HG03280 (cell line): ENCODE results near the gene RIOX2.

Experiments used
- ATAC-seq: cut with Tn5 transposase; IDR thresholded peaks from one replicate; pipeline ENCODE4 v1.9.1; 2021; ENCODE audit warnings: mild to moderate bottlenecking, moderate library complexity; ENCODE audit not compliant: unreplicated experiment

Gene RIOX2

DNA sequence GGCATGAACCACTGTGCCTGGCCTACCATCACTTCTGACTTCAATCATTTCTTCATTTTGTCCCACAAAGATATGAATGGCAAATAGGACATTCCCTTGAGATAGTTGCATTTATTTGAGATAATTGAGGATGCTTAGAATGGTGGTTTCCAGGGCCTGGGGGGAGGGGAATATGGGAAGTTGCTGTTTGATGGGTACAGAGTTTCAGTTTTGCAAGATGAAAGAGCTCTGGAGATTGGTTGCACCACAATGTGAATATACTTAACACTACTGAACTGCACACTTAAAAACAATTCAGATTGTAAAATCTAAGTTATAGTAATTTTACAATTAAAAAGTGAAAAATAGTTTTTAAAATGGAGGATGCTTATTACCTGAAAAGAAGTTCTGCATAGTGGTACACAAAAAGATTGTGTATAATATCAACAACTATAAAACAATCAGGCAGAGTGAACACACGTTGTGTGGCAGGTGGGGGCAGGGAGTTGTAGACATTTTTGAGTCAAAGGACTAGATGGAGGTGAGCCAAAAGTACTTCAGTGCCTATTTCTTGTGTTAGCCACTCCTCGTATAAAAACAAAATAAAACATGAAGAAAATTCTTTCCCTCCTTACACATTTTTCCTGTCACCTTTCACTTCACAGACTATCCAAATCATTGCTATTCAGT, 18.5 kb upstream of the RIOX2 start:
- ATAC-seq, result no peak

DNA sequence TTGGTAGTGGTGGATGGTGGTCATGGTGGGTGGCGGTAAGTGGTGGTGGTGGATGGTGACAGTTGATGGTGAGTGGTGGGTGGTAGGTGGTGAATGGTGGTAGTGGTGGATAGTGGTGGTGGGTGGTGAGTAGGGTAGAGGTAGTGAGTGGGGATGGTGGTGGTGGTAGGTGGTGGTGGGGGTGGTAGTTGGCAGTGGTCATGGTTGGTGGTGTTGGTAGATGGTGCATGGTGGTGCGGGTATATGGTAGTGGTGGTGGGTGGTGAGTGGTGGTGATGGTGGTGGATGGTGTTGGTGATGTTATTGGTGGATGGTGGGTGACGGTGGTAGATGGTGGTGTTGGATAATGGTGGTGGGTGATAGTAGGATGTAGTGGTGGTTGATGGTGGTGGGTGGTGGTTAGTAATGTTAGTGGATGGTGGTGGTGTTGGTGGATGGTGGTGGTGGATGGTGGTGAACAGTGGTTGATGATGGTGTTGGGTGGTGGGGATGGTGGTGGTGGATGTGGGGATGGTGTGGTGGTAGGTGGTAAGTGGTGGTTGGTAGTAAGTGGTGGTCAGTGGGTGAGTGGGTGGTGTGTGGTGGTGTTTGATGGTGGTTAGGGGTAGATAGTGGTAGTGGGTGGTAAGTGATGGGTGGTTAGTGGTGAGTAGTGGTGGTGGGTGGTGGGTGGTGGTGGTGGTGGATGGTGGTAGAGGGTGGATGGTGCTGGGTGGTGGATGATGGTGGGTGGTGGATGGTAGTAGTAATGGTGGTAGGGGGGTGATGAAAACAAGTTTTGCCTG, 16.7 kb upstream of the RIOX2 start:
- no peak for ATAC-seq

DNA sequence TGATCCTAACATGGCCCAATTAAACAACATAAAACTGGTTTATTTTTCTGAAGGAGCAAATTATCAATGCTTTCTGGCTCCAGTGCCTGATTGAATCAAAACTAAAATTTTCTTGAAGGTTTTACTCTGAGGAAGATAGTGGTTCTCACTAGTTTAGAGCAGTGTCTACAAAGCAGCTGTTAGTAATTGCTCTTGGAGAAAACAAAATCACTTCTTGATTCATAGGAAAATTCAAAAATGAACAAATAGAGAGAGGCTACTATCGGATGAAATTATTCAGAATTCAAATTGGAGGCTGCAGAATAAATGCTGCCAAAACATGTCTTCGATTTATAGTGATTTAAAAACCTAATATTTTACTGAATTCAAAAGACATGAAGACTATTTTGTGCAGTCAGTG, 15.1 kb upstream of the RIOX2 start:
- no peak for ATAC-seq

DNA sequence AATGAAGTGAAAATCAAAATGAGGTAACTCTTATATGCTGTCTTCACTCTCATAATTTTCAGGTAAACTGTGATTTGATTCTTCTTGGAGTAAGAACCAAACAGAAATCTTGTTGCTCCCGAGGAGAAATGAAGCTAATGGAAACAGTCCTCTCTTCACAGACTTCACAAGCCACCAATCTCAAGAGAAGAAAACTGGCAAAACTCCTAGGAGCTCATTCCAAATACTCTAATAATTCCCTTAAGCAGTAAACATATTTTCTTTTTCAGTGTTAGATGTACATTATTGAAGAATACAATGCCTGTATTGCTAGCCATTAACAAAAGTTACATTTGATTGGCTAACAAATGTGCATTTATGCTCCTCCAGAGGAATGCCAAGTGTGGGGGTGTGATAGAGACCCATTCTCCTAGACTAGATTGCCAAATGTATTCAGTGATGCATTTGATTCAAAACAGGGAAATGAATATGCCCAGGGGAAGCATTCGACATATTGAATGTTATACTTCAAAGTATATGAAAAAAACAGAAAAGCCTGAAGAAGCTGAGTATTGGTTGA, 11.8 kb upstream of the RIOX2 start:
- ATAC-seq, result no peak

DNA sequence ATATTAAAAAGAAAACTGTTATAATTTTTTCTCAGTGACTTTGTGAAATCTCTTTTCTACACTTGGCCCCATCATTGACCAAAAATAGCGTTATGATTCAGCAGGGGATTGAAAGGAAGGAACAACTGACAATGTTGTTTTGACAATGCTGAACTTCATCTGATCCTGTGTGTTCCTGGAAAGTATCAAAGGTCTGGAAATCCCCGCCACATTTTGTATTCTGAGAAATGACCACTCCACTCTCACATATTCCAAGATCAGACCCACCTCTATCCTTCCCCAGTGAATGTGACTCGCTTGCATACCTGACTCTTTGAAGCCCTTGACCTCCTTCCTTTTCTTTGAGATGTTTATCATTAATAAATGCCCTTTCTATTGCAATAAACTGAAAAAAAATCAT, 9.7 kb upstream of the RIOX2 start:
- no peak for ATAC-seq

DNA sequence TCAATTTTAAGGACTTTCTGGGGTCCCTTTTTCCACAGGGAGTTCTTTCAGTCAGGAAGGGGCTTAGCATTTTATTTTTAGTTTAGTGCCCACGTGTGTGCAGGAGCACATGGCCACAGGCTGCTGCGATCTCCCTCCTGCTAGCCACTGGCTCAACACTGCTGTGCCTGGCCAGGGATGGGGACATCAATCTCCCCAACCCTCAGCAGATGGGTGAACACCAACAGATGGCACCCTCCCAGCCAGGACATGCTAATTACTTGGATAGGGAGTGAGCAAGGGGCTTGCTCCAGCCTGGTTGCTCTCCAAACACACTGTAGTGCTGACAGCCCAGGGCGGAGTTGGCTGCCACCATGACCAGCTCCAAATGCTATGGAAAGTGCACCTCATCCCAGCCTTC, 7.4 kb upstream of the RIOX2 start:
- ATAC-seq, result no peak

DNA sequence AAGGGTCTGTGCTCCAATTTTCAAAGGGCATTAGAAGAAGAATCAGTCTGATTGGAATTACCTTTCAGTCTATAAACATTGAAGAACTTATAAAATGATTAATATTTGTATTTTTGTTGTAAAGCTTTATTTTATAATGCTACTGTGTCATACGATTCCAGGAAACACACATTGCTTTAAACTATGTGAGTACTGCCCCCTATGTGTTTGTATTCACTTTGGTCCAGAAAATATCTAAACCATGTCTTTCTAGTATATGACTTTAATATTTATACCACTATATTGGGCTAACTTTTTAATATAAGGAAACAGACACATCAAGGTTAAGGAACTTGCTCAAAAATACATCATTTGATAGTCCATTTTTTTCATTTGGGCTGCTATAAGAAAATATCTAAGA, 3.2 kb upstream of the RIOX2 start:
- ATAC-seq, result no peak

DNA sequence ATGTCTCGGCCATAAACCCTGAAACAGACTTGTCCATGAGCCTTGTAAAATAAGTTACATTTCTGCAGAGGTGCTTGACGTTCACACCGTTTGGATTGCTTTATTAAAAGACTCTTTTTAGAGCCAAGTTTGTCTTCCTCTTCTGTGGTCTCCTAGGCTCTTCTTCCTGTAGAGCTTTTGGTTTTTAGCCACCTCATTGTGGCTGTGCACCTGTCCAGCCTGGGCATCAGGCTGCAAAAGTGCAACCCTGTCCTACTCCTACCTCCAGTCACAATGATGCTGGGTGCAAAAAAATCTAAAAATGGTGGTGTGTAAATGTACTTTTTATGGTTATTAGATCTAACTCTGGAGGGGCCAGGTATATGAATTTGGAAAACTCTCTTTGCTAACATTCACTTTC, 2.8 kb upstream of the RIOX2 start:
- ATAC-seq, result no peak

DNA sequence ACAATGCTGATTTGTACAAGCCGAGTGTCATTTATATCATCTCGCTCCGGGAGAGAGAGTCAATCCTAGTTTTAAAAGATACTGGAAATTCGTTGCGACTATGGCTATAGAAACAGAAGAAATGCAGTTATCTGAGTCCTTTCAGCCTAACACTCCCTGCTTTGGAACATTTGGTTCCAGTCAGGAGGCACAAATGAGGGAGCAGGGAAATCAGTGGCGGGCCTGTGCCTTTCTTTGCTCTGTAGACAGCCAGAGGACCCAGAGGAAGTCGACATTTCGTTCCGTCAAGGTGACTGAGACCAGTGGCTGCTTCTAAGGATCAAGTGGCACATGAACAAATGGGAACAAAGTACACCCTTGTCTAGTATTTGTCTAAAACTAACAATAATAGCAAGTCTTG, 745 bp upstream of the RIOX2 start:
- ATAC-seq, result no peak

GRCh38 chr3:97970956-97971620, 1.1 kb downstream of the RIOX2 start:
- ATAC-seq, result no peak

GRCh38 chr3:97970156-97970555, 2.1 kb downstream of the RIOX2 start:
- no peak for ATAC-seq

- no peak for ATAC-seq
Observed at GRCh38 chr3:97969541-97969940, 2.7 kb downstream of the RIOX2 start.

GRCh38 chr3:97968376-97968775, 3.9 kb downstream of the RIOX2 start:
- no peak for ATAC-seq

- no peak for ATAC-seq
Observed at GRCh38 chr3:97967966-97968365, 4.3 kb downstream of the RIOX2 start.

GRCh38 chr3:97960993-97961766, 11.1 kb downstream of the RIOX2 start:
- no peak for ATAC-seq

GRCh38 chr3:97960551-97960950, 11.7 kb downstream of the RIOX2 start:
- no peak for ATAC-seq

GRCh38 chr3:97959872-97960271, 12.4 kb downstream of the RIOX2 start:
- ATAC-seq, result no peak

DNA sequence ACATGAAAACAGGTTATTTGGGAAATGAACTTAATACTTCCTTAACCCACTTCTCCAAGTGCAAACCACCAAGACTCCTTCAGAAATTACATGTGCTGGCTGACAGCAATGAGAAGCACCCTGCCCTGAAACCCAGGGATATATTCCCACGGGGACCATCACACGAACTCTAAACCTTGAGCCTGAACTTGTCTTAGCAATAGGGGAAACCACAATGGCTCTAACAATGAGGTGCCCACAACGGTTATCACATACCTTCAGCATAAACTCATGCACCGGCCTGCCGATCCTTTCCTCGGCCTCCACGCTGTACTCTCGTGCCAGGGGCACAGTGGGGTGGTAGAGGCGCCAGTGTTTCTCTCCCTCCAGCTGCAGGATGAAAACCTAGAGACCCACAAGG, 13.4 kb downstream of the RIOX2 start:
- no peak for ATAC-seq

DNA sequence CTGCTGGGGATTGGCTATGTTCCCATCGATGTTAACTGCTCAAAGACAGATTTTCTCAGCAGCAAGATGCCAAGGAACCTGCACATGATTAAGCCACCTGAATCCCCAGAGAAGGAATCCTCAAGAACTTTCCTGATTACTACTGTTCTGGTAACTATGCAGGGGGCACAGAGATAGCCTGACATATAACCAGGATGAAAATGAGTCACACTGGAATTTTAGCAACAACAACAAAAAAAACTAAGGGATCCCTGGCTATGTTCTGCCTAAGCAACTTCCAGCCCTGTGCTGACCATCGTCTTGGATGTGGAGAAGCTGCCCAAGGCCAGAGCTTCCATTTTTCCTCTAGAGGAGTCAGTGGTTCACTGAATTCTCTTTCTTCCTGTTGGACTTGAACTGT, 13.8 kb downstream of the RIOX2 start:
- no peak for ATAC-seq

DNA sequence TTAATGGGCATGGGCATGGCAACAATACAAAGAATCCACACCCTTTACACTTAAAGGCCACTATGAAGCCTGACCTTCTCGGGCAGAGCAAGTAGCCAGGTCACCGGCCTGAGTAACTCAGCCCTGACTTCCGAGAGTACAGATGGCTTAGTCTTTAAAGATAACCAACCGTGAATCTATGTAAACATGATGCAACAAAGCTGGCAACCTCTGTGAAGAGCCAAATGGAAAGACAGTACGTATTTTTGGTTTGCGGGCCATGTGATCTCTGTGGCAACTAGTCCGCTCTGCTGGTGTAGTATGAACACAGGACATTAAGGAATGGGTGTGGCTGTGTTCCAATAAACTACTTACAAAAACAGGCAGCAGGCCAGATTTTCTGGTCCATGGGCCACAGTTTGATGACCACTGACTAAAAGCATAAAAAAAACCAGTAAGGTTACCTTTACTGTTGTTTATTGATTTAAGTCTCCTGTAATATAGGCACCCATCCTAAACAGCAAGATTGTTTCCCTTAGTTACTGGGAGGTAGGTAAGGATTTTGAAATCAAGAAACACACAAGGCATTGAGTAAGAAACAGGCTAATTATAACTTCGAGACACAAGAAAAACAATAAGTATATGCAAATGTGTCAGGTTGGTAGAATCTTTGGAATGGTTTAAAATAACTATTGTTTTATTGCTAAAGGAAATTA, 14.5 kb downstream of the RIOX2 start:
- no peak for ATAC-seq
